Suprapubic skin (tissue), 4 donors: ENCODE measurements around the gene IL31. TPM values are rescaled to one million over a fixed set of nuclear protein-coding genes. Genes with fewer than 3 reads are reported as not detected.

Experiments
- DNase-seq, 2 donors: peaks; one replicate each; pipeline ENCODE4 v3.0.0-alpha.2; 2019; ENCODE audit warnings: low spot score in 2 of 2
- H3K27ac ChIP-seq: fragments of 200-600 bp; sonication (generic); one replicate; pipeline ENCODE4 v1.5.1; 2019
- H3K27me3 ChIP-seq: fragments of 200-600 bp; sonication (generic); one replicate; pipeline ENCODE4 v1.5.1; 2019
- H3K36me3 ChIP-seq: fragments of 200-600 bp; sonication (generic); one replicate; pipeline ENCODE4 v1.5.1; 2019
- H3K4me1 ChIP-seq: fragments of 200-600 bp; sonication (generic); one replicate; pipeline ENCODE4 v1.5.1; 2019
- H3K4me3 ChIP-seq: fragments of 200-600 bp; sonication (generic); one replicate; pipeline ENCODE4 v1.5.1; 2019; ENCODE audit warnings: mild to moderate bottlenecking
- H3K9me3 ChIP-seq: fragments of 200-600 bp; sonication (generic); one replicate; pipeline ENCODE4 v1.5.1; 2019
- CTCF ChIP-seq, 2 donors: fragments of 200-600 bp in 1 of 2; fragments of 450-650 bp in 1 of 2; sonication (generic) in 1 of 2; IDR thresholded peaks; one replicate each; pipeline ENCODE4 v1.5.1; 2016 to 2019; ENCODE audit warnings: antibody characterized with exemption in 2 of 2, mild to moderate bottlenecking in 1 of 2, moderate library complexity in 1 of 2
- EP300 ChIP-seq: sonication (generic); formaldehyde crosslinking; IDR thresholded peaks from one replicate; pipeline ENCODE4 v1.6.1; 2017; ENCODE audit warnings: antibody characterized with exemption
- POLR2A ChIP-seq, 2 donors: fragments of 450-650 bp; IDR thresholded peaks; one replicate each; pipeline ENCODE4 v1.6.1; 2017; ENCODE audit warnings: antibody characterized with exemption in 2 of 2, mild to moderate bottlenecking in 2 of 2, moderate library complexity in 2 of 2
- POLR2AphosphoS5 ChIP-seq, 3 donors: sonication (generic); formaldehyde crosslinking; IDR thresholded peaks; one replicate each; pipeline ENCODE4 v1.6.1; 2017; ENCODE audit warnings: antibody characterized with exemption in 3 of 3
- WGBS: methylation state at CpG from one replicate; pipeline ENCODE4 v1.1.5; 2018; 5-methylcytosine and 5-hydroxymethylcytosine counted together
- total RNA-seq, 4 donors: library from RNA; depleted of rRNA; stranded (reverse); fragments of >200 nt; gene quantifications; one replicate each; pipeline ENCODE4 v1.1.0, GENCODE V29; 2016

Gene IL31
- total RNA-seq, 4 donors from 2014 or later: not detected

GRCh38 chr12:122199484-122200355 lies 25.7 kb upstream of the IL31 start:
- no peaks in the 10 kb centered on the region for H3K36me3 ChIP-seq
- TF ChIP-seq POLR2AphosphoS5 (IDR thresholded peaks at IDR 0.05) (no peak), POLR2A (IDR thresholded peaks at IDR 0.05) (no peak)
- H3K9me3 ChIP-seq: no peaks in the 10 kb centered on the region
- 92% methylated on average over 27 of the region's 29 CpGs for WGBS
- no peak overlapping the region for H3K27ac ChIP-seq
- peaks cover 23% of the 10 kb centered on the region for H3K4me1 ChIP-seq
- no peak overlapping the region for H3K4me3 ChIP-seq
- H3K27me3 ChIP-seq: peaks cover 44% of the 10 kb centered on the region
- no peak for DNase-seq

GRCh38 chr12:122197612-122197966 lies 23.6 kb upstream of the IL31 start:
- WGBS: 44% methylated on average over 1 of the region's 1 CpG
- no peaks in the 10 kb centered on the region for H3K9me3 ChIP-seq
- TF ChIP-seq POLR2AphosphoS5 (IDR thresholded peaks at IDR 0.05): no peak
- TF ChIP-seq EP300: no peak
- no peak for TF ChIP-seq CTCF (IDR thresholded peaks at IDR 0.05)
- TF ChIP-seq POLR2A (IDR thresholded peaks at IDR 0.05): no peak
- H3K36me3 ChIP-seq: no peaks in the 10 kb centered on the region
- peaks cover 37% of the 10 kb centered on the region for H3K27me3 ChIP-seq
- no peak overlapping the region for H3K27ac ChIP-seq
- no peak for DNase-seq
- peaks cover 2% of the 10 kb centered on the region for H3K4me1 ChIP-seq
- H3K4me3 ChIP-seq: no peak overlapping the region

GRCh38 chr12:122195405-122195804 lies 21.4 kb upstream of the IL31 start:
- TF ChIP-seq EP300: no peak
- no peak for TF ChIP-seq CTCF (IDR thresholded peaks at IDR 0.05)
- TF ChIP-seq POLR2A (IDR thresholded peaks at IDR 0.05): no peak
- TF ChIP-seq POLR2AphosphoS5 (IDR thresholded peaks at IDR 0.05): no peak
- H3K4me3 ChIP-seq: no peak overlapping the region
- peaks cover 32% of the 10 kb centered on the region for H3K27me3 ChIP-seq
- H3K36me3 ChIP-seq: no peaks in the 10 kb centered on the region
- 83% methylated on average over 3 of the region's 4 CpGs for WGBS
- no peaks in the 10 kb centered on the region for H3K9me3 ChIP-seq
- no peak overlapping the region for H3K27ac ChIP-seq
- no peaks in the 10 kb centered on the region for H3K4me1 ChIP-seq
- no peak for DNase-seq

- WGBS: 83% methylated on average over 1 of the region's 1 CpG
- Histone ChIP-seq H3K4me3 (no peak overlapping the region), H3K27ac (no peak overlapping the region), H3K27me3 (peaks cover 26% of the 10 kb centered on the region), H3K4me1 (no peaks in the 10 kb centered on the region), H3K9me3 (no peaks in the 10 kb centered on the region), H3K36me3 (no peaks in the 10 kb centered on the region)
- DNase-seq: no peak
- no peak for TF ChIP-seq POLR2AphosphoS5 (IDR thresholded peaks at IDR 0.05)
- TF ChIP-seq POLR2A (IDR thresholded peaks at IDR 0.05): no peak
- no peak for TF ChIP-seq EP300
- TF ChIP-seq CTCF (IDR thresholded peaks at IDR 0.05): no peak
These were observed 20.8 kb upstream of the IL31 start for GRCh38 chr12:122194804-122195203.

GRCh38 chr12:122192441-122192840 lies 18.4 kb upstream of the IL31 start:
- Histone ChIP-seq H3K9me3 (no peaks in the 10 kb centered on the region), H3K4me1 (no peaks in the 10 kb centered on the region), H3K27me3 (peaks cover 21% of the 10 kb centered on the region), H3K4me3 (no peak overlapping the region), H3K27ac (no peak overlapping the region), H3K36me3 (no peaks in the 10 kb centered on the region)
- WGBS: 65% methylated on average over 11 of the region's 11 CpGs
- TF ChIP-seq POLR2A (IDR thresholded peaks at IDR 0.05): no peak
- TF ChIP-seq CTCF (IDR thresholded peaks at IDR 0.05): no peak
- TF ChIP-seq EP300: no peak
- TF ChIP-seq POLR2AphosphoS5 (IDR thresholded peaks at IDR 0.05): no peak
- DNase-seq: no peak
